Uterus (tissue), 4 donors: ENCODE data around the gene TLCD3B. TPM values are rescaled to one million over a fixed set of nuclear protein-coding genes. Genes with fewer than 3 reads are reported as not detected.
A peak's percentile ranks its signal among the peaks of the same experiment; 100 is the strongest.

Source experiments
- DNase-seq, 2 donors: peaks; one replicate each; pipeline ENCODE4 v3.0.0-alpha.2; 2019 to 2020
- H3K27ac ChIP-seq, 2 donors: fragments of 200-600 bp; sonication (generic); 1 replicate in 1 of 2; 2 replicates in 1 of 2; pipeline ENCODE4 v1.5.1; 2016 to 2018
- H3K27me3 ChIP-seq, 2 donors: fragments of 200-600 bp; sonication (generic); one replicate each; pipeline ENCODE4 v1.5.1; 2018 to 2019; ENCODE audit warnings: control low read depth in 1 of 2
- H3K36me3 ChIP-seq, 2 donors: fragments of 200-600 bp; sonication (generic); one replicate each; pipeline ENCODE4 v1.5.1; 2019; ENCODE audit warnings: control low read depth in 1 of 2
- H3K4me1 ChIP-seq, 2 donors: fragments of 200-600 bp; sonication (generic); one replicate each; pipeline ENCODE4 v1.5.1; 2018 to 2019; ENCODE audit warnings: control low read depth in 1 of 2
- H3K4me3 ChIP-seq, 2 donors: fragments of 200-600 bp; sonication (generic); 1 replicate in 1 of 2; 2 replicates in 1 of 2; pipeline ENCODE4 v1.5.1; 2018 to 2019; ENCODE audit warnings: mild to moderate bottlenecking in 1 of 2
- H3K9me3 ChIP-seq, 2 donors: fragments of 200-600 bp; sonication (generic); one replicate each; pipeline ENCODE4 v1.5.1; 2019; ENCODE audit warnings: control low read depth in 1 of 2
- CTCF ChIP-seq, 4 experiments: fragments of 200-600 bp in 2 of 4; fragments of 450-650 bp in 2 of 4; sonication (generic) in 2 of 4; IDR thresholded peaks; one replicate each; pipeline ENCODE4 v1.5.1; 2016 to 2019; ENCODE audit warnings: antibody characterized with exemption in 4 of 4, mild to moderate bottlenecking in 2 of 4, moderate library complexity in 1 of 4
- POLR2A ChIP-seq, 2 donors: fragments of 450-650 bp; IDR thresholded peaks; one replicate each; pipeline ENCODE4 v1.6.1; 2016; ENCODE audit warnings: antibody characterized with exemption in 2 of 2, mild to moderate bottlenecking in 1 of 2, moderate library complexity in 1 of 2
- intact Hi-C: fragments of 100-400 bp; cut with DNase I; formaldehyde crosslinking; loops from one replicate; pipeline ENCODE4 v1.15.1; 2023; ENCODE audit warnings: low total_unique reads
- total RNA-seq, 4 donors: library from RNA; depleted of rRNA in 3 of 4; stranded (reverse); fragments of >200 nt in 3 of 4; gene quantifications; one replicate each; pipeline versions ENCODE4 v1.1.0 to v1.2.4, GENCODE V29; 2014 to 2023
- donor health status: DM: yes; HTN: yes; CAD: no.

TLCD3B gene
- total RNA-seq, 4 donors from 2014 or later = 0.62 TPM; not detected in 3

- Histone ChIP-seq H3K27me3 (no peaks in the 10 kb centered on the region), H3K9me3 (no peaks in the 10 kb centered on the region), H3K27ac (no peak overlapping the region), H3K4me1 (no peaks in the 10 kb centered on the region), H3K36me3 (no peaks in the 10 kb centered on the region), H3K4me3 (no peak overlapping the region)
- intact Hi-C loops = no loop called here
- TF ChIP-seq POLR2A (IDR thresholded peaks at IDR 0.05) (no peak), CTCF (IDR thresholded peaks at IDR 0.05) (no peak)
- no peak for DNase-seq
Measured at GRCh38 chr16:29984137-29984763, 46.8 kb downstream of the TLCD3B start.

DNA sequence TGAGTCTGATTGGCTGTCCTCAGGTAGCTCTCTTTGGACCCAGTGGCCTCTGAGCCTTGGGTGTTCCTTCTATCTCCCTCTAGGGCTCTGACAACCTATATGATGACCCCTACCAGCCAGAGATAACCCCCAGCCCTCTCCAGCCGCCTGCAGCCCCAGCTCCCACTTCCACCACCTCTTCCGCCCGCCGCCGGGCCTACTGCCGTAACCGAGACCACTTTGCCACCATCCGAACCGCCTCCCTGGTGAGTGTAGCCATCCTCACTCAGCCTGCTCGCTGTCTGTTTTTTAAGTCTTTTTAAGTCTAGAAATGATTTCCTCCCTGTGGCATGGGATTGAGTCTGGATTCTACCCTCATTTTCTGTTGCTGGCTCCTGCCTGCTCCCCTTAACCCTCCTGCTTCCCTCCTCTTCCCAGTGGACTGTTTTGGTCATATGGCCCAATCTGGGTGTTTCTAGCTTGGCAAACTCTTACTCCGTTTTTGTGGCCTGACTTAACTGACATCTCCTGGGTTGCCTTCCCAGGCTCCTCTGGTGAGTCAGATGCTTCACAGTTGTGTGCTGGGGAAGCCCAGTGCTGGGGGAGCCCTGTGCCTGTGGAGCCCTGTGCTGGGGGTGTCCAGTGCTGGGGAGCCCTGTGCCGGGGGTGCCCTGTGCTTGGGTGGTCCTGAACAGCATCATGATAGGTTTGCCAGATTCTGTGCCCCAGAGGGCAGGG is 47.5 kb downstream of the TLCD3B start:
- H3K36me3 ChIP-seq = no peaks in the 10 kb centered on the region
- no peak for DNase-seq
- H3K4me3 ChIP-seq = no peak overlapping the region
- intact Hi-C loops = no loop called here
- H3K9me3 ChIP-seq = no peaks in the 10 kb centered on the region
- no peak for TF ChIP-seq CTCF (IDR thresholded peaks at IDR 0.05)
- no peak for TF ChIP-seq POLR2A (IDR thresholded peaks at IDR 0.05)
- no peaks in the 10 kb centered on the region for H3K27me3 ChIP-seq
- no peak overlapping the region for H3K27ac ChIP-seq
- H3K4me1 ChIP-seq = no peaks in the 10 kb centered on the region

DNA sequence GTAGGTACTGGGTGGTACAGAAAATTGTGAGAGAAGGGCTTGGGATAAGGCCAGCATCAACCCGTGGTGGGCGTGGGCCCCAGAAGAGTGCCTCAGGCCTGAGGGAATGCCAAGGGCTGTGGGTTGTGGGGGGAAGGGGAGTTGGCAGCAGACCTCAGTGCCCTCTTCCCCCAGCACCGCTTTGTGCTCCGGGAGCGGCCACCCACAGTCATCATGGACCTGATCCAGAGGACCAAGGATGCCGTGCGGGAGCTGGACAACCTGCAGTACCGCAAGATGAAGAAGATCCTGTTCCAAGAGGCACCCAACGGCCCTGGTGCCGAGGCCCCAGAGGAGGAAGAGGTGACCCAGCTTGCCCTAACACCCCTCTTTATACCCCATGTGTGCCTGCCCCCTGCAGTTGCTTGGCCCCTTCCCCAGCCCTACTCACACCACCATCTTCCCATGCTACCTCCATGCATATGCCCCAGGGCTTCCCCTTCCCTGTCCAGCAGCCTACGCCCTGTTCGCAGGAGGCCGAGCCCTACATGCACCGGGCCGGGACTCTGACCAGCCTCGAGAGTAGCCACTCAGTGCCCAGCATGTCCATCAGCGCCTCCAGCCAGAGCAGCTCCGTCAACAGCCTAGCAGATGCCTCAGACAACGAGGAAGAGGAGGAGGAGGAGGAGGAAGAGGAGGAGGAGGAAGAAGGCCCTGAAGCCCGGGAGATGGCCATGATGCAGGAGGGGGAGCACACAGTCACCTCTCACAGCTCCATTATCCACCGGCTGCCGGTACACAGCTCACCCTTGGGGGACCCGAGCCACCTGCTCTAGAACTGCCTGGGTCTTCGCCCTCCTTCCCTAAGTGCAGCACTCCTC is 48.3 kb downstream of the TLCD3B start:
- Histone ChIP-seq H3K4me1 (no peaks in the 10 kb centered on the region), H3K36me3 (no peaks in the 10 kb centered on the region), H3K27ac (no peak overlapping the region), H3K27me3 (no peaks in the 10 kb centered on the region), H3K4me3 (no peak overlapping the region), H3K9me3 (no peaks in the 10 kb centered on the region)
- intact Hi-C loops = no loop called here
- no peak for DNase-seq
- no peak for TF ChIP-seq POLR2A (IDR thresholded peaks at IDR 0.05)
- no peak for TF ChIP-seq CTCF (IDR thresholded peaks at IDR 0.05)

- Histone ChIP-seq H3K27ac (peak overlapping the region in 1 of 2 donors; percentile 17), H3K9me3 (no peaks in the 10 kb centered on the region), H3K4me1 (peaks cover 0 to 14% of the 10 kb centered on the region in 2 donors), H3K36me3 (no peaks in the 10 kb centered on the region), H3K4me3 (no peak overlapping the region), H3K27me3 (no peaks in the 10 kb centered on the region)
- TF ChIP-seq CTCF (IDR thresholded peaks at IDR 0.05) (no peak), POLR2A (IDR thresholded peaks at IDR 0.05) (no peak)
- DNase-seq = peak in 1 of 2 donors; percentile 1
- intact Hi-C loops = no loop called here
Measured at GRCh38 chr16:29978564-29979270, 52.4 kb downstream of the TLCD3B start.
